ENCODE measurements around the gene TSPAN18.

The TSPAN18 gene

GRCh38 chr11:44789496-44789895 is 62.7 kb downstream of the TSPAN18 start:
- Histone ChIP-seq H3K4me2 (ENCODE audit: low read length) (no peak overlapping the region), H3K79me2 (ENCODE audit: control insufficient read depth, low read length) (no peaks in the 10 kb centered on the region), H4K20me1 (ENCODE audit: control insufficient read depth, insufficient read depth, low read depth, low read length) (no peaks in the 10 kb centered on the region), H3K9me3 (ENCODE audit: control insufficient read depth, insufficient read depth, low read length) (no peaks in the 10 kb centered on the region), H3K27ac (ENCODE audit: low read depth, low read length) (no peak overlapping the region), H3K4me1 (ENCODE audit: control insufficient read depth, low read length) (no peaks in the 10 kb centered on the region), H3K36me3 (ENCODE audit: control insufficient read depth, low read length) (no peaks in the 10 kb centered on the region), H3K4me3 (ENCODE audit: low read length) (no peak overlapping the region), H3K9me2 (replicated peaks; ENCODE audit: control insufficient read depth, low read length) (no peaks in the 10 kb centered on the region), H3K27me3 (ENCODE audit: control insufficient read depth, low read length) (peaks cover 4% of the 10 kb centered on the region; the same call in 1 of the 2 replicates), H3F3A (ENCODE audit: control insufficient read depth, insufficient read depth) (no peaks in the 10 kb centered on the region)
- TF ChIP-seq CTCF (IDR thresholded peaks at IDR 0.05; ENCODE audit: low read depth, low read length, poor library complexity, severe bottlenecking): no peak
- no peak for TF ChIP-seq EZH2phosphoT487 (IDR thresholded peaks at IDR 0.05; ENCODE audit: borderline replicate concordance, low read length)

- H3K4me3 ChIP-seq (ENCODE audit: low read length): no peak overlapping the region
- H3K27me3 ChIP-seq (ENCODE audit: control insufficient read depth, low read length): peaks cover 4% of the 10 kb centered on the region; the same call in 1 of the 2 replicates
- no peak overlapping the region for H3K4me2 ChIP-seq (ENCODE audit: low read length)
- no peaks in the 10 kb centered on the region for H3K79me2 ChIP-seq (ENCODE audit: control insufficient read depth, low read length)
- H4K20me1 ChIP-seq (ENCODE audit: control insufficient read depth, insufficient read depth, low read depth, low read length): no peaks in the 10 kb centered on the region
- no peaks in the 10 kb centered on the region for H3K4me1 ChIP-seq (ENCODE audit: control insufficient read depth, low read length)
- no peaks in the 10 kb centered on the region for H3K9me2 ChIP-seq (replicated peaks; ENCODE audit: control insufficient read depth, low read length)
- H3K9me3 ChIP-seq (ENCODE audit: control insufficient read depth, insufficient read depth, low read length): no peaks in the 10 kb centered on the region
- H3K36me3 ChIP-seq (ENCODE audit: control insufficient read depth, low read length): no peaks in the 10 kb centered on the region
- no peak overlapping the region for H3K27ac ChIP-seq (ENCODE audit: low read depth, low read length)
- TF ChIP-seq CTCF (IDR thresholded peaks at IDR 0.05; ENCODE audit: low read depth, low read length, poor library complexity, severe bottlenecking) (no peak), EZH2phosphoT487 (IDR thresholded peaks at IDR 0.05; ENCODE audit: borderline replicate concordance, low read length) (no peak)
- no peaks in the 10 kb centered on the region for H3F3A ChIP-seq (ENCODE audit: control insufficient read depth, insufficient read depth)
Measured at GRCh38 chr11:44790211-44790610, 63.4 kb downstream of the TSPAN18 start.

- no peaks in the 10 kb centered on the region for H3K4me1 ChIP-seq (ENCODE audit: control insufficient read depth, low read length)
- H3K27me3 ChIP-seq (ENCODE audit: control insufficient read depth, low read length): no peaks in the 10 kb centered on the region; the same call in 1 of the 2 replicates
Measured at GRCh38 chr11:44791316-44791925, 64.7 kb downstream of the TSPAN18 start.

More at GRCh38 chr11:44791316-44791925, 64.7 kb downstream of the TSPAN18 start:
- Histone ChIP-seq H3K4me2 (ENCODE audit: low read length) (no peak overlapping the region), H3K79me2 (ENCODE audit: control insufficient read depth, low read length) (no peaks in the 10 kb centered on the region), H3K9me3 (ENCODE audit: control insufficient read depth, insufficient read depth, low read length) (no peaks in the 10 kb centered on the region), H3K9me2 (replicated peaks; ENCODE audit: control insufficient read depth, low read length) (no peaks in the 10 kb centered on the region), H3K4me3 (ENCODE audit: low read length) (no peak overlapping the region), H3K27ac (ENCODE audit: low read depth, low read length) (no peak overlapping the region), H3F3A (ENCODE audit: control insufficient read depth, insufficient read depth) (no peaks in the 10 kb centered on the region), H3K36me3 (ENCODE audit: control insufficient read depth, low read length) (no peaks in the 10 kb centered on the region), H4K20me1 (ENCODE audit: control insufficient read depth, insufficient read depth, low read depth, low read length) (no peaks in the 10 kb centered on the region)
- no peak for TF ChIP-seq EZH2phosphoT487 (IDR thresholded peaks at IDR 0.05; ENCODE audit: borderline replicate concordance, low read length)
- TF ChIP-seq CTCF (IDR thresholded peaks at IDR 0.05; ENCODE audit: low read depth, low read length, poor library complexity, severe bottlenecking): no peak

All from DOHH2 (cell line).